Bronchial epithelial cell (primary cell): ENCODE results near the gene ZNF813. TPM values are rescaled to one million over a fixed set of nuclear protein-coding genes. Genes with fewer than 3 reads are reported as not detected.
"Not testable (repeated sequence)": the region's sequence is repeated elsewhere in the genome, so short reads cannot be mapped to it uniquely, and the experiment has no call there.

Experiments
- DNase-seq: peaks from one replicate; pipeline ENCODE4 v3.0.0-alpha.2; 2010; ENCODE audit warnings: low read depth
- FAIRE-seq: peaks from 2 replicates; lab custom pipeline; 2011; peaks lifted over from hg19 to GRCh38; lab: Jason Lieb, UNC
- H3K27me3 ChIP-seq: 2 replicates; pipeline ENCODE4 v1.5.1; 2011; ENCODE audit warnings: low read length; ENCODE audit not compliant: control insufficient read depth, insufficient read depth
- H3K36me3 ChIP-seq: 2 replicates; pipeline ENCODE4 v1.5.1; 2011; ENCODE audit warnings: low read length; ENCODE audit not compliant: control insufficient read depth, insufficient read depth
- H3K4me3 ChIP-seq: 2 replicates; pipeline ENCODE4 v1.5.1; 2011; ENCODE audit warnings: mild to moderate bottlenecking, low read depth, low read length, control low read depth
- CTCF ChIP-seq: IDR thresholded peaks from 2 replicates; pipeline ENCODE4 v1.5.1; 2011; ENCODE audit warnings: mild to moderate bottlenecking, moderate library complexity, low read length, control low read depth, inconsistent platforms; ENCODE audit not compliant: insufficient read depth, severe bottlenecking
- total RNA-seq: library from RNA; depleted of rRNA; stranded (reverse); fragments of >200 nt; gene quantifications from 2 replicates; pipeline ENCODE4 v1.2.1, GENCODE V29; 2014

Gene ZNF813
- total RNA-seq, 1 donor from 2014 or later = 3.9 TPM

- H3K27me3 ChIP-seq = no peaks in the 10 kb centered on the region
- H3K4me3 ChIP-seq = no peak overlapping the region
- no peaks in the 10 kb centered on the region for H3K36me3 ChIP-seq
- no peak for TF ChIP-seq CTCF
- FAIRE-seq = no peak
- DNase-seq = no peak
Observed at GRCh38 chr19:53462861-53463260, 4.7 kb upstream of the ZNF813 start.

DNA sequence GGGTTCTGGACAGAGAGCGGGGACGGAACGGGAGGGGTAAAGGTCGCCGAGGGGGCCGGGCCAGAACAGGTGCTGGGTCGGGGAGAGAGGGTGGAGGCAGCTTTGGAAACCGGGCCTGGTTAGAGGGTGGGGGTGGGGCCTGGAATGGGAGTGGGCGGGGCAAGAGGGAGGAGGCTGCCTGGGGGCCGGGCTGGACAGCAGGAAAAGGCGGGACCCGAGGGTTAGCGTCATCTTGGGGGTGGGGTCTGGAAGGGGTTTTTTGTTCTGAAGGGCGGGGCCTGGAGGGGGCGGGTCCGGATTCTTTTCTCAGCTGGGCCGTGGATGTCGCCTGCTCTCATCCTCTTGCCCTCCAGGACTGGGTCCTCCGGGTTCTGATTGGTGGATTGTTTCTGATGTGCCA lies 4.3 kb upstream of the ZNF813 start:
- Histone ChIP-seq H3K36me3 (no peaks in the 10 kb centered on the region), H3K4me3 (no peak overlapping the region), H3K27me3 (no peaks in the 10 kb centered on the region)
- FAIRE-seq (no peak), DNase-seq (no peak)
- no peak for TF ChIP-seq CTCF

DNA sequence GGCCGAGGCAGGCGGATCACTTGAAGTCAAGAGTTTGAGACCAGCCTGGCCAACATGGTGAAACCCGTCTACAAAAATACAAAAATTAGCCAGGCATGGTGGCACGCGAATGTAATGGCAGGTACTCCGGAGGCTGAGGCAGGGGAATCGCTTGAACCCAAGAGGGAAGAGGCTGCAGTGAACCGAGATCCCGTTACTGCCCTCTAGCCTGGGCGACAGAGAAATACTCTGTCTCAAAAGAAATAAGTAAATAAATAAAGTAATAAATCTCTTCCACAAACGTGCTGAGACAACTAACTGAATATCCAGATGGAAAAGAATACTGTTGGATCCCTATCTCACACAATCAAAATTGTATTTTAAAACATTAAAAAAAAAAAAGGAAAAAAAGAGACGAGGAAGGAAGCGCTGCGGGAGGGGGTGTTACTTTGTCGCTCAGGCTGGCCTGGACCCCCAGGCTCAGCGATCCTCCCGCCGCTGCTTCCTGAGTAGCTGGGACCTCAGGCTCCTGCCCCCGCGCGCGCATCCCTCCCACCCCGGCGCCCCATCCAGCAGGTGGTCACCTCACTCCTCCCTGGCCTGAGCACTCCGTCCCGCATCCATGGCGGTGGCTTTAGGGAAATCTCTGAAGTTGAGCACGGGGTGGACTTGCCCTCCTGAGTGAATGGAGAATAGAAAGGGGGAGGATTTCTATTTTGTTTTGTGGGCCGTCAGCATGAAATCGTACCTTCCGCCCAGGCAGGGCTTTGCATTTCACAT lies 628 bp upstream of the ZNF813 start:
- TF ChIP-seq CTCF = no peak
- FAIRE-seq = no peak
- no peaks in the 10 kb centered on the region for H3K36me3 ChIP-seq
- no peaks in the 10 kb centered on the region for H3K27me3 ChIP-seq
- peak overlapping the region; percentile 66 for H3K4me3 ChIP-seq
- no peak for DNase-seq

DNA sequence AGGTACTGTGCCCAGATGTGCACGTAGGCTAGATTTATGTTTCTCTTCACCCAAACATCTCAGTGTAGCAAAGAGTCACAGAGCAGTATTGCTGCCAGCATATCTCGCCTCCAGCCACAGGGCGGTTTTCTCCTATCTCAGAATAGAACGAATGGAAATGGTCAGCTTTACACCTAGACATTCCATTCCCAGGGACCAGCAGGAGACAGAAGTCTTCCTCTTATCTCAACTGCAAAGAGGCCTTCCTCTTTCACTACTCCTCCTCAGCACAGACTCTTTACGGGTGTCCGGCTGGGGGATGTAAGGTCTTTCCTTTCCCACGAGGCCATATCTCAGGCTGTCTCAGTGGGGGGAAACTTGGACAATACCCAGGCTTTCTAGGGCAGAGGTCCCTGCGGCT lies 1.1 kb downstream of the ZNF813 start:
- H3K4me3 ChIP-seq, FAIRE-seq, H3K36me3 ChIP-seq, H3K27me3 ChIP-seq, DNase-seq: not testable (repeated sequence)

- Histone ChIP-seq H3K4me3 (no peak overlapping the region), H3K27me3 (no peaks in the 10 kb centered on the region), H3K36me3 (no peaks in the 10 kb centered on the region)
- DNase-seq (no peak), FAIRE-seq (no peak)
- no peak for TF ChIP-seq CTCF
Observed at GRCh38 chr19:53471916-53472315, 4.4 kb downstream of the ZNF813 start.

DNA sequence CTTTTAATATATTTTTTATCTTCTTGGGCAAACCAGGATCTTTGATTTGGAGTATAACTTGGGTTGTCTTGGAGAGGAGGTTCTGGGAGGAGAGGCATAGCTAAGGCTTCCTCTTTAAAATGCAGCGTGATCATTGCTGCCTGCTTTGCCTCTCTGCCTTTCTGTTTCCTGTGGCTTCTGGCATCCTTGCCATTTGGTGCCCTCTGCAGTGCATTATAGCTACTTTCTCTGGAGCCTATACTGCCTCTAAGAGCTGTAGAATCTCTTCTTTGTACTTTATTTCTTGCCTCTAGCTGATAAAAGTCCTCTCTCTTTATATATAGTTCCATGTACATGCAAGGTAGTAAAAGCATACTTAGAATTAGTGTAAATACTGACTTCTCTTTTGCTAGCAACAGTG lies 7.3 kb downstream of the ZNF813 start:
- not testable (repeated sequence) for H3K27me3 ChIP-seq, H3K36me3 ChIP-seq, FAIRE-seq, DNase-seq, H3K4me3 ChIP-seq

- not testable (repeated sequence) for FAIRE-seq, H3K4me3 ChIP-seq, H3K36me3 ChIP-seq, H3K27me3 ChIP-seq
- peak; percentile 60 for DNase-seq
Observed at GRCh38 chr19:53475470-53475869, 7.9 kb downstream of the ZNF813 start.

- H3K36me3 ChIP-seq, FAIRE-seq, DNase-seq, H3K27me3 ChIP-seq, H3K4me3 ChIP-seq: not testable (repeated sequence)
Observed at GRCh38 chr19:53483751-53484150, 16.2 kb downstream of the ZNF813 start.
